ENCODE results near the gene KRTAP16-1.

KRTAP16-1 gene

GRCh38 chr17:41311111-41311510 is 2.0 kb upstream of the KRTAP16-1 start:
- TF ChIP-seq, protein P1, sequence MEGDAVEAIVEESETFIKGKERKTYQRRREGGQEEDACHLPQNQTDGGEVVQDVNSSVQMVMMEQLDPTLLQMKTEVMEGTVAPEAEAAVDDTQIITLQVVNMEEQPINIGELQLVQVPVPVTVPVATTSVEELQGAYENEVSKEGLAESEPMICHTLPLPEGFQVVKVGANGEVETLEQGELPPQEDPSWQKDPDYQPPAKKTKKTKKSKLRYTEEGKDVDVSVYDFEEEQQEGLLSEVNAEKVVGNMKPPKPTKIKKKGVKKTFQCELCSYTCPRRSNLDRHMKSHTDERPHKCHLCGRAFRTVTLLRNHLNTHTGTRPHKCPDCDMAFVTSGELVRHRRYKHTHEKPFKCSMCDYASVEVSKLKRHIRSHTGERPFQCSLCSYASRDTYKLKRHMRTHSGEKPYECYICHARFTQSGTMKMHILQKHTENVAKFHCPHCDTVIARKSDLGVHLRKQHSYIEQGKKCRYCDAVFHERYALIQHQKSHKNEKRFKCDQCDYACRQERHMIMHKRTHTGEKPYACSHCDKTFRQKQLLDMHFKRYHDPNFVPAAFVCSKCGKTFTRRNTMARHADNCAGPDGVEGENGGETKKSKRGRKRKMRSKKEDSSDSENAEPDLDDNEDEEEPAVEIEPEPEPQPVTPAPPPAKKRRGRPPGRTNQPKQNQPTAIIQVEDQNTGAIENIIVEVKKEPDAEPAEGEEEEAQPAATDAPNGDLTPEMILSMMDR (IDR thresholded peaks at IDR 0.05; ENCODE audit: insufficient read depth, missing control alignments): no peak
- no peak for FAIRE-seq

GRCh38 chr17:41308251-41308917 is 725 bp downstream of the KRTAP16-1 start:
- no peak for FAIRE-seq
- TF ChIP-seq, protein P1 (IDR thresholded peaks at IDR 0.05; ENCODE audit: insufficient read depth, missing control alignments): no peak
- no peak for DNase-seq (ENCODE audit: insufficient read length, low spot score)

More at GRCh38 chr17:41311111-41311510, 2.0 kb upstream of the KRTAP16-1 start:
- DNase-seq (ENCODE audit: insufficient read length, low spot score): no peak

- no peak for FAIRE-seq
- DNase-seq (ENCODE audit: insufficient read length, low spot score): no peak
- TF ChIP-seq, protein P1 (IDR thresholded peaks at IDR 0.05; ENCODE audit: insufficient read depth, missing control alignments): no peak
Observed at GRCh38 chr17:41307647-41308046, 1.5 kb downstream of the KRTAP16-1 start.

DNA sequence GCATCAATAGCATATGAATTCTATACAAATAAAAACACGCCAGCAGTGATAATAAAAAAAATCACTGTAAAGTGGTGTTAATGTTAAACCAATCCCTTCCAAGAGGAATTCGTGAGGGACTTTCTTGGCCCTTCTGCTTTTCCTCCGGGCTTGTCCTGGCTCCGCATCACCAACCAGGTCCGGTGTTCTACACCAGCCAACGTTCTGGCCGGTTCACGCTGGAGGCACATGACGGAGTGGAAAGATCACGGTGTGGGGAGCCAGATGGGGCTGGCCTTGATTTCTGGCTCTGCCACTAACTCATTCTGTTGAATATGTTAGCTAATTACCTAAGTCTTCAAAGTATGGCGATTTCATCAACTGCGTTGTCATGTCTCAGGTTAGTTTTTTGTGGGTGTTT is 5.0 kb downstream of the KRTAP16-1 start:
- FAIRE-seq: no peak
- DNase-seq (ENCODE audit: insufficient read length, low spot score): no peak
- TF ChIP-seq, protein P1 (IDR thresholded peaks at IDR 0.05; ENCODE audit: insufficient read depth, missing control alignments): no peak

GRCh38 chr17:41302981-41303380 is 6.1 kb downstream of the KRTAP16-1 start:
- DNase-seq (ENCODE audit: insufficient read length, low spot score) (no peak), FAIRE-seq (no peak)
- TF ChIP-seq, protein P1 (IDR thresholded peaks at IDR 0.05; ENCODE audit: insufficient read depth, missing control alignments): no peak

- TF ChIP-seq, protein P1 (IDR thresholded peaks at IDR 0.05; ENCODE audit: insufficient read depth, missing control alignments): no peak
- FAIRE-seq (no peak), DNase-seq (ENCODE audit: insufficient read length, low spot score) (no peak)
Observed at GRCh38 chr17:41301916-41302901, 6.9 kb downstream of the KRTAP16-1 start, which contains the start of gene KRTAP29-1. KRTAP29-1 (minus strand) TSS chr17:41302851; CDS start chr17:41302851, 0 bp downstream.

Data from D721Med (cell line).